ENCODE measurements around the gene KATNIP. TPM values are rescaled to one million over a fixed set of nuclear protein-coding genes. Genes with fewer than 3 reads are reported as not detected.

Gene KATNIP
- total RNA-seq, 2 experiments from 2014 or later: 9.8 to 13.7 TPM

- POLR2A ChIA-PET: no interaction called here
- intact Hi-C loops (cut with micrococcal nuclease): no loop called here
- CTCF ChIA-PET: no interaction called here
- Mint-ChIP-seq H3K4me3 (no peak overlapping the region), H3K36me3 (peaks cover 53% of the 10 kb centered on the region), H3K9me3 (no peaks in the 10 kb centered on the region), H3K4me1 (ENCODE audit: low read depth) (peaks cover 20% of the 10 kb centered on the region), H3K27ac (no peak overlapping the region), H3K27me3 (no peaks in the 10 kb centered on the region)
- DNase-seq: no peak
Measured at GRCh38 chr16:27543801-27544200, 6.1 kb upstream of the KATNIP start.

DNA sequence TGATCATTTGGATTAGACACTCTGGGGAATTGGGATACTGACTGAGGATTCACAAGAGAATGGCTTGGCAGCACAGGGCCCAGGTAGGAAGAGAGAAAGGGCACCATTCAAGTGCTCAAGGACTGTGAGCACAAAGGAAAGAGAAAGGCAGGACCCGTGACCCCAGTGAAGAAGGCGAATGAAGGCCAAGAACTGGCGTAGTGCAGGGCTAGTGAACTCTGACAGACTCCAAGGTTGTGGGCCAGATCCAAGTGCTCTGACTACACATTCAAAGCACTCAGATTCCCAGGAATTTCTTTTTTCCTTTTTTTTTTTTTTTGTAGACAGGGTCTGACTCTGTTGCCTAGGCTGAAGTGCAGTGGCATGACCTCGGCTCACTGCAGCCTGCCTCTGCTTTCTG lies 5.3 kb upstream of the KATNIP start:
- peaks cover 45% of the 10 kb centered on the region for H3K36me3 Mint-ChIP-seq
- intact Hi-C loops (cut with micrococcal nuclease): no loop called here
- no peaks in the 10 kb centered on the region for H3K27me3 Mint-ChIP-seq
- peaks cover 26% of the 10 kb centered on the region for H3K4me1 Mint-ChIP-seq (ENCODE audit: low read depth)
- H3K27ac Mint-ChIP-seq: no peak overlapping the region
- no peak overlapping the region for H3K4me3 Mint-ChIP-seq
- no peaks in the 10 kb centered on the region for H3K9me3 Mint-ChIP-seq
- CTCF ChIA-PET: no interaction called here
- DNase-seq: no peak
- POLR2A ChIA-PET: no interaction called here

DNA sequence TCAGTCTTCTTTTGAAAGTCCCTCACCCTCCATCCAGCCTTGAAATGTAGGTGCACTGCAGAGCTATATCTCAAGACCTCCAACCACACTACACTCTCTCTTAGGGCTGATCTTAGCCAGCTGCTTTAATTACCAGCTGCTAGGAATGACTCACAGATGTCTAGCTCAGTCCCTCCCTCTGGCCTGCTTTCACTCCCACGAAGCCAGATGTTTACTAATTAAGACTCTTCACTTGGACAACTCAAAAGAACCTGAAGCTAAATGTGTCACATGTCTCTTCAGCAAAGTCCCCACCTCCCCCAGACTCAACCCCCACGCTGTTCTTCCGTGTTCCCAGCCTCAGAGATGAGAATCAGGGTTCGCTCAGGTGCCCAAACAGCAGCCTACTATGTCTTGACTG lies 2.8 kb upstream of the KATNIP start:
- no peak overlapping the region for H3K4me3 Mint-ChIP-seq
- H3K36me3 Mint-ChIP-seq: peaks cover 21% of the 10 kb centered on the region
- peak; percentile 25 for DNase-seq
- H3K4me1 Mint-ChIP-seq (ENCODE audit: low read depth): peaks cover 33% of the 10 kb centered on the region
- CTCF ChIA-PET: no interaction called here
- POLR2A ChIA-PET: interaction anchor here (0.6 kb wide), 1 partner anchor 13 kb away, joined by 3 read pairs; no protein-coding TSS in a partner anchor
- intact Hi-C loops (cut with micrococcal nuclease): no loop called here
- no peak overlapping the region for H3K27ac Mint-ChIP-seq
- no peaks in the 10 kb centered on the region for H3K27me3 Mint-ChIP-seq
- H3K9me3 Mint-ChIP-seq: no peaks in the 10 kb centered on the region

GRCh38 chr16:27547851-27548250 lies 2.1 kb upstream of the KATNIP start:
- intact Hi-C loops (cut with micrococcal nuclease): no loop called here
- Mint-ChIP-seq H3K36me3 (peaks cover 18% of the 10 kb centered on the region), H3K27ac (no peak overlapping the region), H3K4me1 (ENCODE audit: low read depth) (peaks cover 33% of the 10 kb centered on the region), H3K9me3 (no peaks in the 10 kb centered on the region), H3K4me3 (no peak overlapping the region), H3K27me3 (no peaks in the 10 kb centered on the region)
- POLR2A ChIA-PET: no interaction called here
- DNase-seq: no peak
- CTCF ChIA-PET: no interaction called here

DNA sequence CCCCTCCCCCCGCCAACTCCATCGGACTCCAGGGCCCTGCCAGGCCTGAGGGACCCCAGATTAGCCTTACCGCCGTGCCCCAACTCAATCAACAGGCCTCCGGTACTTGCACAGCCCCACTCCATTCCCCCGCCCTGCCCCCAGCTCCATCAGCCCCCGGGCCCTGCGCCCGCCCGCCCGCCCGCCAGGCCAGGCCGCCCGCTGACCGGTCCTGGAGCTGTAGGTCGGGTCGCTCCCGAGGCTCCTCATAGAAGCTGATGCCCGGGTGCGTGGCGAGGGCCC lies 539 bp upstream of the KATNIP start:
- Mint-ChIP-seq H3K9me3 (no peaks in the 10 kb centered on the region), H3K27me3 (no peaks in the 10 kb centered on the region), H3K4me1 (ENCODE audit: low read depth) (peaks cover 33% of the 10 kb centered on the region), H3K4me3 (peak overlapping the region; percentile 88), H3K27ac (peak overlapping the region; percentile 74), H3K36me3 (peaks cover 9% of the 10 kb centered on the region)
- intact Hi-C loops (cut with micrococcal nuclease): no loop called here
- ChIA-PET POLR2A (interaction anchor here (1.2 to 1.4 kb wide), 4 partner anchors 18 to 232 kb away, joined by 3 to 7 read pairs (median 4); no protein-coding TSS in a partner anchor), CTCF (no interaction called here)
- DNase-seq: no peak

DNA sequence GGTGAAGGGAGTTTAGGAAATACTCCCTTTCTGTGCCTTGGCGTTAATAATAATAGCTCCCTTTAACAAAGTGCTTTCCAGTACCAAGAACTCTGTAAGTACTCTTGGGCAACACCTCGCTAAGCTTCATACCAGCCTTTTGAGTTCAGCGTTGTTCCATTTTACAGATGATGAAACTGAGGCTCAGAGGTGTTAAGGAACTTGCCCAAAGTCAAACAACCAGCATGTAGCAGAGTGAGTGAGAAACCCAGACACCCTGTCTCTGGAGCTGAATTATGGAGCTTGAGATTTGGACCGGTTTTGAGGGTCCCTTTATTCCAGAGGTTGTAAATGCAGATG lies 607 bp downstream of the KATNIP start:
- Mint-ChIP-seq H3K4me1 (ENCODE audit: low read depth) (peaks cover 33% of the 10 kb centered on the region), H3K27me3 (no peaks in the 10 kb centered on the region), H3K4me3 (peak overlapping the region; percentile 88), H3K27ac (peak overlapping the region; percentile 74), H3K9me3 (no peaks in the 10 kb centered on the region), H3K36me3 (peaks cover 3% of the 10 kb centered on the region)
- ChIA-PET POLR2A (interaction anchor here (0.7 to 1.4 kb wide), 8 partner anchors 10 to 314 kb away, joined by 3 to 7 read pairs (median 3); no protein-coding TSS in a partner anchor), CTCF (interaction anchor here (0.7 kb wide), 1 partner anchor 88 kb away, joined by 3 read pairs; no protein-coding TSS in a partner anchor)
- intact Hi-C loops (cut with micrococcal nuclease): no loop called here
- DNase-seq: no peak

DNA sequence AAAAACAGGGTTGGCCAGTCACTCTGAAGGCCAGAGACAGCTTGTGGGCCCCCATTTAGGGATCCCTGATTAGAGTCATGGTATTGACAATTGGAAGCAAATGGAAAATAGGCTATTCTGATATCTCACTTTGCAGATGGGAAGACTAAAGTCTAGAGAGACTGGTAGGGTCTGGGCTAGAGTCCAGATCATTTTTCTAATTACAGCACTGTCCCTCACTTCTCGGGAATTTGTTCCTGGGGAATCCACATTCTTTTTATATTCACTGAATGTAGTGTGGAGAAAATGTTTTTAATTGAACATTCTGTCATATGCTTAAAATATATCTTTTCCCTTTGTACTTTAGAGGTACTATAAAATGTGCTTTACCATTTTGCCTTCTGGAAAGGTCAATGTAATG lies 1.1 kb downstream of the KATNIP start:
- DNase-seq: no peak
- intact Hi-C loops (cut with micrococcal nuclease): no loop called here
- Mint-ChIP-seq H3K4me3 (no peak overlapping the region), H3K36me3 (peaks cover 2% of the 10 kb centered on the region), H3K27ac (no peak overlapping the region), H3K9me3 (no peaks in the 10 kb centered on the region), H3K4me1 (ENCODE audit: low read depth) (peaks cover 33% of the 10 kb centered on the region), H3K27me3 (no peaks in the 10 kb centered on the region)
- ChIA-PET POLR2A (interaction anchor here (0.7 to 1.4 kb wide), 5 partner anchors 16 to 38 kb away, joined by 3 to 7 read pairs (median 3); no protein-coding TSS in a partner anchor), CTCF (interaction anchor here (0.7 kb wide), 1 partner anchor 88 kb away, joined by 3 read pairs; no protein-coding TSS in a partner anchor)

DNA sequence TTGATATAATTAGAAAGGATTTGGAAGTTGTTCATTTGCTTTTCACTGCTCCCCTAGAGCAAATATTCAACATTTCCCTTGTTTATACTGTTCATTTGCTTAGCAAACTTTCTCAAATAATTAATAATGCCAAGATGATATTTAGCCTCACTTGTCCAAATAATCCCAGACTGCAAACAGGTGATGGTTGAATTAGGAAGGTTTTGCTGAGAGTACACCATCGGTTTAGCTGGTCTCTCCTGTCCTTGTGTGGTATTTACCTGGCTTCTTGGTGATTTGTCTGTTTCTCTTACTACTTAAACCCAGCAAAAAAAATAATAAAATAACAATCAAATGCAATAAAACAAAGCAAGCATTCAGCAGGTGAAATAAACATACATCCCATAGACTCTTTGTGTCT lies 6.5 kb downstream of the KATNIP start:
- H3K9me3 Mint-ChIP-seq: no peaks in the 10 kb centered on the region
- ChIA-PET CTCF (interaction anchor here (0.6 kb wide), 1 partner anchor 96 kb away, joined by 3 read pairs; no protein-coding TSS in a partner anchor), POLR2A (no interaction called here)
- DNase-seq: no peak
- no peaks in the 10 kb centered on the region for H3K36me3 Mint-ChIP-seq
- H3K27ac Mint-ChIP-seq: no peak overlapping the region
- H3K4me3 Mint-ChIP-seq: no peak overlapping the region
- intact Hi-C loops (cut with micrococcal nuclease): no loop called here
- no peaks in the 10 kb centered on the region for H3K27me3 Mint-ChIP-seq
- H3K4me1 Mint-ChIP-seq (ENCODE audit: low read depth): no peaks in the 10 kb centered on the region

DNA sequence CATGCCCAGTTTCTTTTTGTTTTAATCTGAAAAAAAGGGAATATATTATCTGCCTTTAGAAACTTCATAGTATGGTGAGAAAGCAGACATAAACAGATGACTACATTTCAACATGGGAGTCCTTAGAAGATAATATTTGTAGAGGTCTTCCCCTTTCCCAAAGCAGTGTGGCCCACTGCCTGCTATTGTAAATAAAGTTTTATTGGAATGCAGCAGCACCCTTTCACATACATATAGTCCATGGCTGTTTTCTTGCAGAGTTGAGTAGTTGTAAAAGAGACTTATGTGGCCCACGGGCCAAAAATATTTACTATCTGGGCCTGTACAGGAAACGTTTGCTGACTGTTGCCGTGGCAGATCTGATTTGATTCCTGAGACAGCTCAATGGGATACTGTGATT lies 8.5 kb downstream of the KATNIP start:
- Mint-ChIP-seq H3K36me3 (no peaks in the 10 kb centered on the region), H3K4me1 (ENCODE audit: low read depth) (no peaks in the 10 kb centered on the region), H3K27ac (no peak overlapping the region), H3K27me3 (no peaks in the 10 kb centered on the region), H3K4me3 (no peak overlapping the region), H3K9me3 (no peaks in the 10 kb centered on the region)
- ChIA-PET POLR2A (no interaction called here), CTCF (no interaction called here)
- no peak for DNase-seq
- intact Hi-C loops (cut with micrococcal nuclease): no loop called here

GRCh38 chr16:27558932-27559331 lies 9.0 kb downstream of the KATNIP start:
- H3K9me3 Mint-ChIP-seq: no peaks in the 10 kb centered on the region
- H3K27me3 Mint-ChIP-seq: no peaks in the 10 kb centered on the region
- CTCF ChIA-PET: no interaction called here
- H3K4me1 Mint-ChIP-seq (ENCODE audit: low read depth): no peaks in the 10 kb centered on the region
- no peaks in the 10 kb centered on the region for H3K36me3 Mint-ChIP-seq
- H3K27ac Mint-ChIP-seq: no peak overlapping the region
- intact Hi-C loops (cut with micrococcal nuclease): no loop called here
- no peak overlapping the region for H3K4me3 Mint-ChIP-seq
- DNase-seq: no peak
- POLR2A ChIA-PET: no interaction called here

DNA sequence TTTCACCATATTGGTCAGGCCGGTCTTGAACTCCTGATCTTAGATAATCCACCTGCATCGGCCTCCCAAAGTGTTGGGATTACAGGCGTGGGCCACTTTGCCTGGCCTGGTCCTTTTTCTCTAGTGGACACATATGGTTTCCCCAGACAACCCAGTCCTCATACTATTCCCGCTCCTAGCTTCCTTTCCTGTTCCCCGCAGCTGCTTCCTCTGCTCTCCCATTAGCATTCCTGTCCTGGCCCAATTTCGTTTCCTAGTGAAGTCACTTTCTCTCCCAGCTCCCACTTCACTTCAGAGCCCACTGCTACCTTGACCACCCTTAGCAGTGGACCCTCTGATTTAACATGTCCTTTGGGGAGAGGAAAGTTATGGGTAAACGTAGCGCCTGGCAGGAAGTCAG lies 11.3 kb downstream of the KATNIP start:
- H3K27ac Mint-ChIP-seq: no peak overlapping the region
- no peaks in the 10 kb centered on the region for H3K27me3 Mint-ChIP-seq
- DNase-seq: no peak
- no peaks in the 10 kb centered on the region for H3K9me3 Mint-ChIP-seq
- intact Hi-C loops (cut with micrococcal nuclease): no loop called here
- ChIA-PET CTCF (no interaction called here), POLR2A (interaction anchor here (0.9 kb wide), 1 partner anchor 22 kb away, joined by 3 read pairs; no protein-coding TSS in a partner anchor)
- H3K4me1 Mint-ChIP-seq (ENCODE audit: low read depth): no peaks in the 10 kb centered on the region
- H3K4me3 Mint-ChIP-seq: no peak overlapping the region
- H3K36me3 Mint-ChIP-seq: no peaks in the 10 kb centered on the region

DNA sequence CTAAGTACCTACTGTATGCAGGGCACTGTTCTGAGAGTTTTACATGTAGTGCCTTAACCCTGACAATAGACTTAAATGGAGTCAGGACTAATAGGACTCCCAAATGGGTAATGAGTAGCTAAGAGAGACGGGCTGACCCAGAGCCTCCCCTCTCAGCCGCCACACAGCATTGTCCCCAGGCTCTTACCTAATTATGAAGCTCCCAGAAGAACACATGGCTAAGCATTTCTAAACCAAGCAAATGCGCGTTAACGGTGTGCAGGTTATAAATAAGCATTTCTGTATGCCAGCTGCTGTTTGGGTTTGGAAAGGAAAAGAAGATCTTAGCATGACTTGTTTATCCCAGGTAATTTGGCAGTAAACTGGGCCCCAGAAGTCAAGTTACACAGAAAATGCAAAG lies 14.3 kb downstream of the KATNIP start:
- Mint-ChIP-seq H3K36me3 (no peaks in the 10 kb centered on the region), H3K27me3 (no peaks in the 10 kb centered on the region), H3K4me1 (ENCODE audit: low read depth) (no peaks in the 10 kb centered on the region), H3K27ac (no peak overlapping the region), H3K4me3 (no peak overlapping the region), H3K9me3 (no peaks in the 10 kb centered on the region)
- DNase-seq: no peak
- intact Hi-C loops (cut with micrococcal nuclease): no loop called here
- ChIA-PET POLR2A (interaction anchor here (0.7 kb wide), 1 partner anchor 408 kb away, joined by 3 read pairs; no protein-coding TSS in a partner anchor), CTCF (interaction anchor here (0.8 kb wide), 1 partner anchor 874 kb away, joined by 3 read pairs; no protein-coding TSS in a partner anchor)

DNA sequence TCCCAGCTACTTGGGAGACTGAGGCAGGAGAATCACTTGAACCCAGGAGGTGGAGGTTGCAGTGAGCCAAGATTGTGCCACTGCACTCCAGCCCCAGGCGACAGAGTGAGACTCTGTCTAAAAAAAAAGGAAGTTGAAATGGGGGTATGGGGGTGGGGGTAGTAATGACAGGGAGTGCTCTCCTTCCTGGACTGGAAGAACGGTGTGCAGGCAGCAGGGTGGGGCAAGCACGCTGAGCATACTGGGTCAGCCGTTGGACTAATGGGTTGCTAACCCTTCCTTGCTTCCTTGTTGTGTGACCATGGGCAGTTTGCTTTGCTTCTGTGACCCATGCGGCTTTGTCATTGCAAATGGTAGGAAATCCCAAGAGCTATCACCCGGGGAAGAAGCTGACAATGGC lies 16.5 kb downstream of the KATNIP start:
- Mint-ChIP-seq H3K36me3 (no peaks in the 10 kb centered on the region), H3K4me3 (no peak overlapping the region), H3K4me1 (ENCODE audit: low read depth) (no peaks in the 10 kb centered on the region), H3K27me3 (no peaks in the 10 kb centered on the region), H3K9me3 (no peaks in the 10 kb centered on the region), H3K27ac (no peak overlapping the region)
- ChIA-PET CTCF (no interaction called here), POLR2A (interaction anchor here (1.2 kb wide), 1 partner anchor 16 kb away, joined by 3 read pairs; the partner anchor contains the start of genes GTF3C1 and KATNIP)
- intact Hi-C loops (cut with micrococcal nuclease): no loop called here
- no peak for DNase-seq

Data from activated CD4-positive, alpha-beta memory T cell treated with anti-CD3 and anti-CD28 coated beads for 36 hours (primary cell).